ENCODE measurements around the gene LMO1.

LMO1 gene

GRCh38 chr11:8252946-8253345 is 10.7 kb downstream of the LMO1 start (continued):
- TF ChIP-seq TSHZ2 (CRISPR knock-in tag; IDR thresholded peaks at IDR 0.05), result no peak

- ATAC-seq, result no peak
- no peak for TF ChIP-seq ZFP30 (CRISPR knock-in tag; IDR thresholded peaks at IDR 0.05)
- TF ChIP-seq TOX (CRISPR knock-in tag; IDR thresholded peaks at IDR 0.05; ENCODE audit: borderline replicate concordance), result no peak
- no peak for TF ChIP-seq PATZ1 (CRISPR knock-in tag; IDR thresholded peaks at IDR 0.05; ENCODE audit: borderline replicate concordance)
- no peak for TF ChIP-seq RARB (CRISPR knock-in tag; IDR thresholded peaks at IDR 0.05)
- TF ChIP-seq ISL1 (CRISPR knock-in tag; IDR thresholded peaks at IDR 0.05), result no peak
- no peak for TF ChIP-seq ZFP3 (CRISPR knock-in tag; IDR thresholded peaks at IDR 0.05)
- no peak for TF ChIP-seq PPARA (CRISPR knock-in tag; IDR thresholded peaks at IDR 0.05; ENCODE audit: borderline replicate concordance)
- TF ChIP-seq POU6F1 (CRISPR knock-in tag; IDR thresholded peaks at IDR 0.05; ENCODE audit: borderline replicate concordance, low read depth), result no peak
- no peak for TF ChIP-seq TCF4 (CRISPR knock-in tag; IDR thresholded peaks at IDR 0.05; ENCODE audit: borderline replicate concordance)
- no peak for TF ChIP-seq ZC3H10 (CRISPR knock-in tag; IDR thresholded peaks at IDR 0.05)
- no peak for TF ChIP-seq ZNF565 (CRISPR knock-in tag; conservative IDR thresholded peaks at IDR 0.05; ENCODE audit: low read depth)
- no peak for TF ChIP-seq ZNF70 (CRISPR knock-in tag; IDR thresholded peaks at IDR 0.05)
- no peak for TF ChIP-seq ZNF8 (CRISPR knock-in tag; IDR thresholded peaks at IDR 0.05)
- no peak for TF ChIP-seq BACH2 (CRISPR knock-in tag; IDR thresholded peaks at IDR 0.05; ENCODE audit: borderline replicate concordance)
- TF ChIP-seq CSRNP3 (CRISPR knock-in tag; IDR thresholded peaks at IDR 0.05), result no peak
- TF ChIP-seq SNAI2 (CRISPR knock-in tag; IDR thresholded peaks at IDR 0.05), result no peak
- no peak for TF ChIP-seq TSHZ2 (CRISPR knock-in tag; IDR thresholded peaks at IDR 0.05)
- no peak for TF ChIP-seq GLIS3 (CRISPR knock-in tag; IDR thresholded peaks at IDR 0.05)
- TF ChIP-seq ESRRG (CRISPR knock-in tag; IDR thresholded peaks at IDR 0.05), result no peak
- no peak for TF ChIP-seq CREB5 (CRISPR knock-in tag; IDR thresholded peaks at IDR 0.05; ENCODE audit: low read depth)
Observed at GRCh38 chr11:8252388-8252787, 11.3 kb downstream of the LMO1 start.

Measured in SK-N-SH treated with all-trans-retinoic acid at 6 μM for 48 hours (cell line).